ENCODE measurements around the gene CNTNAP2.
"Not testable (repeated sequence)": the region's sequence is repeated elsewhere in the genome, so short reads cannot be mapped to it uniquely, and the experiment has no call there.

Gene CNTNAP2

DNA sequence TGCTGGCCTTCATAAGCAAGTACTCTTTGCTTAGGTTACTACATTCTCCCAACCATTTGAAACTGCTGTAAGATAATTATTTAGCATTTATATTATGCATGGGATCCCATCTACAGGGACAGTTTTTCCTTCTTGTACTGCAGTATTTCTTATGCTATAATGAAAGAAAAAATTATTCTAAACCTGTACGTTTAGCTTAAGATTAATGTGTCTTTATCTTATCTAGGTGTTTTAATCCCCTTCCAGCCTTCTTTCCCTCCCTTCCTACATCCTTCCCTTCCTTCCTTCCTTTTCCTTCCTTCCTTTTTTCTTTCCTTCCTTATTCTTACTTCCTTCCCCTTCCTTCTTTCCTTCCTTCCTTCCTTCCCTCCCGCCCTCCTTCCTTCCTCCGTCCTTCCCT lies 778.3 kb downstream of the CNTNAP2 start:
- no peak overlapping the region for H3K4me3 ChIP-seq (ENCODE audit: low read depth in 1 of 2, low read length in 2 of 2)
- H2AFZ ChIP-seq (ENCODE audit: low read depth, low read length): no peak overlapping the region
- H3K79me2 ChIP-seq (ENCODE audit: insufficient read depth, low read length): no peaks in the 10 kb centered on the region
- H3K4me1 ChIP-seq (ENCODE audit: insufficient read depth, low read length): no peaks in the 10 kb centered on the region
- no peak overlapping the region for H3K9ac ChIP-seq (ENCODE audit: low read depth, low read length)
- DNase-seq (no peak), ATAC-seq (ENCODE audit: insufficient read depth, low read depth) (no peak)
- no peaks in the 10 kb centered on the region for H3K36me3 ChIP-seq (ENCODE audit: insufficient read depth, low read length)
- H3K4me2 ChIP-seq (ENCODE audit: insufficient read depth, low read length): no peak overlapping the region
- no peak for TF ChIP-seq EZH2 (IDR thresholded peaks at IDR 0.05; ENCODE audit: borderline replicate concordance, low read depth, low read length, severe bottlenecking)
- TF ChIP-seq, protein P1, sequence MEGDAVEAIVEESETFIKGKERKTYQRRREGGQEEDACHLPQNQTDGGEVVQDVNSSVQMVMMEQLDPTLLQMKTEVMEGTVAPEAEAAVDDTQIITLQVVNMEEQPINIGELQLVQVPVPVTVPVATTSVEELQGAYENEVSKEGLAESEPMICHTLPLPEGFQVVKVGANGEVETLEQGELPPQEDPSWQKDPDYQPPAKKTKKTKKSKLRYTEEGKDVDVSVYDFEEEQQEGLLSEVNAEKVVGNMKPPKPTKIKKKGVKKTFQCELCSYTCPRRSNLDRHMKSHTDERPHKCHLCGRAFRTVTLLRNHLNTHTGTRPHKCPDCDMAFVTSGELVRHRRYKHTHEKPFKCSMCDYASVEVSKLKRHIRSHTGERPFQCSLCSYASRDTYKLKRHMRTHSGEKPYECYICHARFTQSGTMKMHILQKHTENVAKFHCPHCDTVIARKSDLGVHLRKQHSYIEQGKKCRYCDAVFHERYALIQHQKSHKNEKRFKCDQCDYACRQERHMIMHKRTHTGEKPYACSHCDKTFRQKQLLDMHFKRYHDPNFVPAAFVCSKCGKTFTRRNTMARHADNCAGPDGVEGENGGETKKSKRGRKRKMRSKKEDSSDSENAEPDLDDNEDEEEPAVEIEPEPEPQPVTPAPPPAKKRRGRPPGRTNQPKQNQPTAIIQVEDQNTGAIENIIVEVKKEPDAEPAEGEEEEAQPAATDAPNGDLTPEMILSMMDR (IDR thresholded peaks at IDR 0.05; ENCODE audit: borderline replicate concordance, extremely low read depth, low read length, poor library complexity, severe bottlenecking): no peak
- no peaks in the 10 kb centered on the region for H3K9me3 ChIP-seq (ENCODE audit: insufficient read depth, low read length, severe bottlenecking)
- H3K27ac ChIP-seq (ENCODE audit: low read length): no peak overlapping the region
- H4K20me1 ChIP-seq (ENCODE audit: insufficient read depth, low read length): no peaks in the 10 kb centered on the region
- no peaks in the 10 kb centered on the region for H3K27me3 ChIP-seq (ENCODE audit: insufficient read depth, low read length, poor library complexity)

DNA sequence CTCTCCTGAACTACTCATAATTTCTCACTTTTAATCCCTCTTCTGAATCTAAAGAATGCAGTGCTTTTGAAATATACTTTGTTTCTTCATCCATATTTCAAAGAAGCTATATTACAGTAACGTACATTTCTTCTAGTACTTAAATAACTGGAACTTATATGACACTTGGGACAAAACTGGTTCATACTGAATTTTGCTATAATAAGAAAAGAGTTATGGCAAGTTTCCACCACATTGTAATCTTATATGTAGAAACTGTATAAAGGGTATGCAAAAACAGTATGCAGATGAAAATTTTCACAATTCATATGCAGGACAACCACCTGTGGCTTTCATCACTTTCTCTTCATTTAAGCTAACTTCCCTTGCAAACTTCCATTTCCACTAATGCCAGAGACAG lies 785.7 kb downstream of the CNTNAP2 start:
- Histone ChIP-seq H3K4me3 (ENCODE audit: low read depth in 1 of 2, low read length in 2 of 2) (no peak overlapping the region), H4K20me1 (ENCODE audit: insufficient read depth, low read length) (no peaks in the 10 kb centered on the region), H3K9me3 (ENCODE audit: insufficient read depth, low read length, severe bottlenecking) (peaks cover 8% of the 10 kb centered on the region), H3K27ac (ENCODE audit: low read length) (no peak overlapping the region), H3K27me3 (ENCODE audit: insufficient read depth, low read length, poor library complexity) (no peaks in the 10 kb centered on the region), H3K4me2 (ENCODE audit: insufficient read depth, low read length) (no peak overlapping the region), H3K79me2 (ENCODE audit: insufficient read depth, low read length) (no peaks in the 10 kb centered on the region), H3K4me1 (ENCODE audit: insufficient read depth, low read length) (no peaks in the 10 kb centered on the region), H3K9ac (ENCODE audit: low read depth, low read length) (no peak overlapping the region), H3K36me3 (ENCODE audit: insufficient read depth, low read length) (no peaks in the 10 kb centered on the region), H2AFZ (ENCODE audit: low read depth, low read length) (no peak overlapping the region)
- DNase-seq (no peak), ATAC-seq (ENCODE audit: insufficient read depth, low read depth) (no peak)
- TF ChIP-seq, protein P1 (IDR thresholded peaks at IDR 0.05; ENCODE audit: borderline replicate concordance, extremely low read depth, low read length, poor library complexity, severe bottlenecking): no peak
- TF ChIP-seq EZH2 (IDR thresholded peaks at IDR 0.05; ENCODE audit: borderline replicate concordance, low read depth, low read length, severe bottlenecking): no peak

DNA sequence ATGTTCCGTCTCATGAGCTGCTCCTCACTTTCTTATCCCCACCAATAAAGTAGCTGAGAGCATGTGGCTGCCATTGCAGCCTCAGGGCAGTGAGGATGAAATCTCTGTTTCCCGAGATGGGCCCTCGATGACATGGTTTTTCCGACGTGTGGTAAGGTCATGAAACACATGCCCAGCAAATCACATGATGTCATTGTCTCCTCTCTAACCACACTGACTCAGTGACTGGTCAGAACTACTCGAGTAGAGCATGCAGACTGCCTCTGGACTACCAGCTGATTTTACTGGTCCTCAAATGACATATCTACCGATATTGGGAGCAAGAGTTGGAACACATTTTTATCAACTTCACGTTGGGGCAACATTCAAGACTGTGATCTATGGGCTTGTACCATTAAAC lies 786.1 kb downstream of the CNTNAP2 start:
- Histone ChIP-seq H3K79me2 (ENCODE audit: insufficient read depth, low read length) (no peaks in the 10 kb centered on the region), H3K4me1 (ENCODE audit: insufficient read depth, low read length) (no peaks in the 10 kb centered on the region), H3K4me2 (ENCODE audit: insufficient read depth, low read length) (no peak overlapping the region), H3K9ac (ENCODE audit: low read depth, low read length) (no peak overlapping the region), H4K20me1 (ENCODE audit: insufficient read depth, low read length) (no peaks in the 10 kb centered on the region), H3K27me3 (ENCODE audit: insufficient read depth, low read length, poor library complexity) (no peaks in the 10 kb centered on the region), H3K36me3 (ENCODE audit: insufficient read depth, low read length) (no peaks in the 10 kb centered on the region), H3K4me3 (ENCODE audit: low read depth in 1 of 2, low read length in 2 of 2) (no peak overlapping the region), H2AFZ (ENCODE audit: low read depth, low read length) (no peak overlapping the region), H3K9me3 (ENCODE audit: insufficient read depth, low read length, severe bottlenecking) (peaks cover 8% of the 10 kb centered on the region), H3K27ac (ENCODE audit: low read length) (no peak overlapping the region)
- no peak for DNase-seq
- TF ChIP-seq EZH2 (IDR thresholded peaks at IDR 0.05; ENCODE audit: borderline replicate concordance, low read depth, low read length, severe bottlenecking): no peak
- TF ChIP-seq, protein P1 (IDR thresholded peaks at IDR 0.05; ENCODE audit: borderline replicate concordance, extremely low read depth, low read length, poor library complexity, severe bottlenecking): no peak
- no peak for ATAC-seq (ENCODE audit: insufficient read depth, low read depth)

DNA sequence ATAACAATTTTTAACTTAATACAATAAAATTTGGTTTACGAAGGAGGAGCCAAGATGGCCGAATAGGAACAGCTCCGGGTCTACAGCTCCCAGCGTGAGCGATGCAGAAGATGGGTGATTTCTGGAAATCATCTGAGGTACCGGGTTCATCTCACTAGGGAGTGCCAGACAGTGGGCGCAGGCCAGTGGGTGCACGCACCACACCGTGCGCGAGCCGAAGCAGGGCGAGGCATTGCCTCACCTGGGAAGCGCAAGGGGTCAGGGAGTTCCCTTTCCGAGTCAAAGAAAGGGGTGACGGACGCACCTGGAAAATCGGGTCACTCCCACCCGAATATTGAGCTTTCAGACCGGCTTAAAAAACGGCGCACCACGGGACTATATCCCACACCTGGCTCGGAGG lies 789.1 kb downstream of the CNTNAP2 start:
- not testable (repeated sequence) for H3K4me2 ChIP-seq (ENCODE audit: insufficient read depth, low read length); H3K4me1 ChIP-seq (ENCODE audit: insufficient read depth, low read length); H3K79me2 ChIP-seq (ENCODE audit: insufficient read depth, low read length); H3K27ac ChIP-seq (ENCODE audit: low read length); H3K36me3 ChIP-seq (ENCODE audit: insufficient read depth, low read length); DNase-seq; H4K20me1 ChIP-seq (ENCODE audit: insufficient read depth, low read length); H3K4me3 ChIP-seq (ENCODE audit: low read depth in 1 of 2, low read length in 2 of 2); H3K9ac ChIP-seq (ENCODE audit: low read depth, low read length); H3K27me3 ChIP-seq (ENCODE audit: insufficient read depth, low read length, poor library complexity); H2AFZ ChIP-seq (ENCODE audit: low read depth, low read length); ATAC-seq (ENCODE audit: insufficient read depth, low read depth); H3K9me3 ChIP-seq (ENCODE audit: insufficient read depth, low read length, severe bottlenecking)
